DLD1 (cell line): ENCODE results near the gene OLR1.

ENCODE experiments used
- in situ Hi-C: cut with HindIII; loops from 2 replicates; pipeline ENCODE4 v1.10.0; 2017; ENCODE audit warnings: low sequenced_read_pairs

OLR1 gene

GRCh38 chr12:10110256-10110844 lies 61.6 kb downstream of the OLR1 start:
- in situ Hi-C loops, result no loop called here
